Measurements from ENCODE around the gene MALT1.
A peak's percentile ranks its signal among the peaks of the same experiment; 100 is the strongest.
"Not testable (repeated sequence)": the region's sequence is repeated elsewhere in the genome, so short reads cannot be mapped to it uniquely, and the experiment has no call there.

MALT1 gene

GRCh38 chr18:58671111-58671631 is at the start of gene MALT1:
Gene MALT1, plus strand, starts transcription at chr18:58671465. Its CDS starts 179 bp downstream, at chr18:58671644.
- peak; percentile 88 to 90 for DNase-seq (ENCODE audit: low read depth in 2 of 2)

GRCh38 chr18:58624011-58624410 is 47.3 kb upstream of the MALT1 start:
- DNase-seq (ENCODE audit: low read depth in 2 of 2) = no peak

GRCh38 chr18:58625839-58626238 is 45.4 kb upstream of the MALT1 start:
- DNase-seq (ENCODE audit: low read depth in 2 of 2) = no peak

GRCh38 chr18:58630071-58630470 is 41.2 kb upstream of the MALT1 start:
- DNase-seq (ENCODE audit: low read depth in 2 of 2) = no peak

GRCh38 chr18:58631301-58631700 is 40.0 kb upstream of the MALT1 start:
- DNase-seq (ENCODE audit: low read depth in 2 of 2) = no peak

GRCh38 chr18:58632552-58632951 is 38.7 kb upstream of the MALT1 start:
- DNase-seq (ENCODE audit: low read depth in 2 of 2) = no peak

GRCh38 chr18:58633874-58634273 is 37.4 kb upstream of the MALT1 start:
- no peak for DNase-seq (ENCODE audit: low read depth in 2 of 2)

GRCh38 chr18:58635891-58636290 is 35.4 kb upstream of the MALT1 start:
- no peak for DNase-seq (ENCODE audit: low read depth in 2 of 2)

GRCh38 chr18:58637197-58637596 is 34.1 kb upstream of the MALT1 start:
- no peak for DNase-seq (ENCODE audit: low read depth in 2 of 2)

- DNase-seq (ENCODE audit: low read depth in 2 of 2) = no peak
These were observed 33.3 kb upstream of the MALT1 start for GRCh38 chr18:58637946-58638345.

GRCh38 chr18:58638441-58638840 is 32.8 kb upstream of the MALT1 start:
- DNase-seq (ENCODE audit: low read depth in 2 of 2) = no peak

GRCh38 chr18:58639237-58639636 is 32.0 kb upstream of the MALT1 start:
- DNase-seq (ENCODE audit: low read depth in 2 of 2) = no peak

- DNase-seq (ENCODE audit: low read depth in 2 of 2) = no peak
These were observed 31.4 kb upstream of the MALT1 start for GRCh38 chr18:58639751-58640427.

GRCh38 chr18:58640428-58640805 is 30.8 kb upstream of the MALT1 start:
- no peak for DNase-seq (ENCODE audit: low read depth in 2 of 2)

GRCh38 chr18:58640891-58641610 is 30.2 kb upstream of the MALT1 start:
- no peak for DNase-seq (ENCODE audit: low read depth in 2 of 2)

GRCh38 chr18:58643557-58643956 is 27.7 kb upstream of the MALT1 start:
- not testable (repeated sequence) for DNase-seq (ENCODE audit: low read depth in 2 of 2)

- DNase-seq (ENCODE audit: low read depth in 2 of 2) = no peak
These were observed 25.9 kb upstream of the MALT1 start for GRCh38 chr18:58645398-58645797.

- no peak for DNase-seq (ENCODE audit: low read depth in 2 of 2)
These were observed 24.9 kb upstream of the MALT1 start for GRCh38 chr18:58646334-58646862.

GRCh38 chr18:58649966-58650816 is 21.1 kb upstream of the MALT1 start:
- no peak for DNase-seq (ENCODE audit: low read depth in 2 of 2)

GRCh38 chr18:58650830-58651229 is 20.4 kb upstream of the MALT1 start:
- DNase-seq (ENCODE audit: low read depth in 2 of 2) = not testable (repeated sequence)

GRCh38 chr18:58653144-58653722 is 18.0 kb upstream of the MALT1 start:
- DNase-seq (ENCODE audit: low read depth in 2 of 2) = not testable (repeated sequence)

All from activated CD8-positive, alpha-beta memory T cell treated with anti-CD3 and anti-CD28 coated beads for 4 hours (primary cell).